Endothelial cell of umbilical vein (primary cell): ENCODE measurements around the gene TMEM87A. TPM values are rescaled to one million over a fixed set of nuclear protein-coding genes. Genes with fewer than 3 reads are reported as not detected.

Experiments
- BruUV-seq: library from RNA; stranded (reverse); fragments of 400-500 nt; replicated peaks from 2 replicates; lab custom pipeline; 2021; lab: Mats Ljungman, UMichigan
- CTCF ChIA-PET: fragments of 300-600, 350-600 bp; sonication (Branson Sonifier 250); formaldehyde crosslinking; loops from one replicate; lab custom pipeline; 2021; ENCODE audit warnings: antibody characterized with exemption, inconsistent platforms; lab: Charles Lee
- POLR2A ChIA-PET: fragments of 300-600, 350-600 bp; sonication (Branson Sonifier 250); formaldehyde crosslinking; loops from one replicate; lab custom pipeline; 2021; ENCODE audit warnings: antibody characterized with exemption, inconsistent platforms; lab: Charles Lee
- DNase-seq: peaks from one replicate; pipeline ENCODE4 v3.0.0-alpha.2; 2011; ENCODE audit warnings: low read depth, low spot score
- FAIRE-seq: peaks from 2 replicates; lab custom pipeline; 2011; peaks lifted over from hg19 to GRCh38; lab: Jason Lieb, UNC
- H2AFZ ChIP-seq: 2 replicates; pipeline ENCODE4 v1.6.0; 2012; ENCODE audit warnings: low read depth, low read length, control low read depth, inconsistent platforms
- H3K27ac ChIP-seq: 2 replicates; pipeline ENCODE4 v1.5.1; 2011; ENCODE audit warnings: low read depth, mild to moderate bottlenecking, control low read depth, low read length, moderate library complexity; ENCODE audit not compliant: insufficient read depth
- H3K27me3 ChIP-seq, 2 experiments: 2 replicates each; pipeline versions ENCODE4 v1.6.0 to v1.6.1; 2011; ENCODE audit warnings: low read length in 2 of 2, mixed read lengths in 1 of 2; ENCODE audit not compliant: control insufficient read depth in 2 of 2, insufficient read depth in 2 of 2
- H3K36me3 ChIP-seq, 2 experiments: 2 replicates in 1 of 2; 3 replicates in 1 of 2; pipeline ENCODE4 v1.5.1; 2011; ENCODE audit warnings: low read length in 2 of 2, mild to moderate bottlenecking in 1 of 2, moderate library complexity in 1 of 2; ENCODE audit not compliant: control insufficient read depth in 2 of 2, insufficient read depth in 2 of 2; ENCODE audit errors: extremely low read depth in 1 of 2
- H3K4me1 ChIP-seq: 3 replicates; pipeline ENCODE4 v1.5.1; 2011; ENCODE audit warnings: mild to moderate bottlenecking, low read length; ENCODE audit not compliant: control insufficient read depth, insufficient read depth; ENCODE audit errors: extremely low read depth
- H3K4me2 ChIP-seq: 2 replicates; pipeline ENCODE4 v1.6.1; 2011; ENCODE audit warnings: low read length, control low read depth, mixed read lengths; ENCODE audit not compliant: insufficient read depth
- H3K4me3 ChIP-seq, 3 experiments: fragments of 200-600 bp in 1 of 3; sonication (generic), shearing (Covaris generic) in 1 of 3; replicated peaks in 1 of 3; 2 replicates each; pipeline ENCODE4 v1.5.1; 2011 to 2016; ENCODE audit warnings: control low read depth in 3 of 3, low read length in 3 of 3, mild to moderate bottlenecking in 2 of 3, inconsistent platforms in 1 of 3, low read depth in 1 of 3, moderate library complexity in 1 of 3; ENCODE audit not compliant: insufficient read depth in 1 of 3
- H3K79me2 ChIP-seq: 2 replicates; pipeline ENCODE4 v1.6.0; 2012; ENCODE audit warnings: low read length, inconsistent platforms; ENCODE audit not compliant: control insufficient read depth, insufficient read depth
- H3K9ac ChIP-seq: replicated peaks from 2 replicates; pipeline ENCODE3; 2011; ENCODE audit warnings: low read length, control low read depth; ENCODE audit not compliant: insufficient read depth; ENCODE audit errors: extremely low read depth
- H3K9me1 ChIP-seq: replicated peaks from 3 replicates; pipeline ENCODE4 v1.6.0; 2011; ENCODE audit warnings: mild to moderate bottlenecking, low read length; ENCODE audit not compliant: control insufficient read depth, insufficient read depth; ENCODE audit errors: extremely low read depth
- H3K9me3 ChIP-seq: replicated peaks from 2 replicates; pipeline ENCODE4 v1.5.1; 2012; ENCODE audit warnings: low read length, inconsistent platforms; ENCODE audit not compliant: control insufficient read depth, insufficient read depth
- H4K20me1 ChIP-seq: replicated peaks from 2 replicates; pipeline ENCODE3; 2011; ENCODE audit warnings: mild to moderate bottlenecking, low read length; ENCODE audit not compliant: control insufficient read depth, insufficient read depth; ENCODE audit errors: extremely low read depth
- CTCF ChIP-seq, 2 donors: IDR thresholded peaks; 1 replicate in 1 of 2; 2 replicates in 1 of 2; pipeline ENCODE4 v1.5.1; 2011; ENCODE audit warnings: low read length in 2 of 2, mild to moderate bottlenecking in 2 of 2, moderate library complexity in 2 of 2, control low read depth in 1 of 2, inconsistent platforms in 1 of 2, low read depth in 1 of 2; ENCODE audit not compliant: insufficient read depth in 1 of 2; ENCODE audit errors: extremely low read depth in 1 of 2
- EZH2 ChIP-seq: IDR thresholded peaks from 2 replicates; pipeline ENCODE4 v1.6.1; 2012; ENCODE audit warnings: borderline replicate concordance, low read depth, mild to moderate bottlenecking, moderate library complexity, low read length, inconsistent platforms; ENCODE audit not compliant: severe bottlenecking
- FOS ChIP-seq: IDR thresholded peaks from 2 replicates; pipeline ENCODE4 v1.6.1; 2011; ENCODE audit warnings: mild to moderate bottlenecking, low read length, moderate library complexity, borderline replicate concordance; ENCODE audit not compliant: insufficient read depth
- GATA2 ChIP-seq: IDR thresholded peaks from 2 replicates; pipeline ENCODE4 v1.7.0; 2011; ENCODE audit warnings: low read depth, mild to moderate bottlenecking, moderate library complexity, mixed read lengths, low read length; ENCODE audit not compliant: insufficient read length, insufficient read depth
- JUN ChIP-seq: IDR thresholded peaks from 2 replicates; pipeline ENCODE4 v1.6.1; 2011; ENCODE audit warnings: borderline replicate concordance, low read depth; ENCODE audit not compliant: insufficient read length, insufficient read depth
- MYC ChIP-seq: IDR thresholded peaks from one replicate; pipeline ENCODE4 v1.6.1; 2011; ENCODE audit warnings: mild to moderate bottlenecking, low read depth, low read length
- POLR2A ChIP-seq: IDR thresholded peaks from 2 replicates; pipeline ENCODE4 v1.6.1; 2012; ENCODE audit warnings: low read depth, mild to moderate bottlenecking, control low read depth, low read length
- POLR2AphosphoS5 ChIP-seq: IDR thresholded peaks from 2 replicates; pipeline ENCODE4 v1.6.1; 2012; ENCODE audit warnings: low read depth, mild to moderate bottlenecking, control low read depth, low read length, moderate library complexity; ENCODE audit not compliant: insufficient read depth
- dilution Hi-C: fragments of 300-500 bp; cut with MboI; formaldehyde crosslinking; loops from one replicate; pipeline ENCODE4 v1.15.0; 2019; ENCODE audit warnings: low sequenced_read_pairs; ENCODE audit not compliant: extremely low pct_ligation_motif_present
- intact Hi-C: fragments of 100-400 bp; cut with micrococcal nuclease; formaldehyde crosslinking; loops from one replicate; pipeline ENCODE4 v1.10.0; 2022
- polyA plus RNA-seq, 4 experiments: library from polyadenylated mRNA; depleted of rRNA in 3 of 4; stranded (reverse) in 3 of 4; unstranded in 1 of 4; fragments of >200 nt; gene quantifications; 2 replicates each; pipeline versions ENCODE4 v1.2.1 to v1.2.3, GENCODE V29; 2011 to 2012; ENCODE audit warnings: missing spikeins in 1 of 4
- total RNA-seq: library from RNA; stranded (reverse); gene quantifications from 2 replicates; pipeline ENCODE4 v1.2.3, GENCODE V29; 2021
- TF ChIP-seq, protein P1 (sequence below): IDR thresholded peaks from 2 replicates; pipeline ENCODE4 v1.6.1; 2011; ENCODE audit not compliant: insufficient read depth, insufficient read length

TMEM87A gene
- total and polyA plus RNA-seq, 2 donors (not counting 3 experiments of a cell fraction or from before 2014, with no cell fraction given), result 22.3 to 41.1 TPM

GRCh38 chr15:42203891-42204290 is 69.3 kb downstream of the TMEM87A start:
- ChIA-PET POLR2A (interaction anchor here (0.5 kb wide), 1 partner anchor 10 kb away, joined by 3 read pairs; no protein-coding TSS in a partner anchor), CTCF (no interaction called here)
- TF ChIP-seq GATA2 (no peak), FOS (no peak), JUN (no peak), EZH2 (no peak), MYC (no peak), POLR2AphosphoS5 (no peak)
- TF ChIP-seq, protein P1, sequence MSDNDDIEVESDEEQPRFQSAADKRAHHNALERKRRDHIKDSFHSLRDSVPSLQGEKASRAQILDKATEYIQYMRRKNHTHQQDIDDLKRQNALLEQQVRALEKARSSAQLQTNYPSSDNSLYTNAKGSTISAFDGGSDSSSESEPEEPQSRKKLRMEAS, result no peak
- Histone ChIP-seq H3K4me2 (no peak overlapping the region), H3K9me3 (no peaks in the 10 kb centered on the region), H2AFZ (no peak overlapping the region), H3K27me3 (no peaks in the 10 kb centered on the region), H3K36me3 (peaks cover 2 to 6% of the 10 kb centered on the region in 2 experiments), H4K20me1 (no peaks in the 10 kb centered on the region), H3K27ac (no peak overlapping the region), H3K9me1 (no peaks in the 10 kb centered on the region), H3K4me1 (peaks cover 10% of the 10 kb centered on the region), H3K4me3 (no peak overlapping the region), H3K9ac (no peak overlapping the region), H3K79me2 (peaks cover 22% of the 10 kb centered on the region)
- FAIRE-seq, result no peak
- no peak for DNase-seq
- intact Hi-C loops (no loop called here), dilution Hi-C loops (no loop called here)
- no TSS peak for BruUV-seq

DNA sequence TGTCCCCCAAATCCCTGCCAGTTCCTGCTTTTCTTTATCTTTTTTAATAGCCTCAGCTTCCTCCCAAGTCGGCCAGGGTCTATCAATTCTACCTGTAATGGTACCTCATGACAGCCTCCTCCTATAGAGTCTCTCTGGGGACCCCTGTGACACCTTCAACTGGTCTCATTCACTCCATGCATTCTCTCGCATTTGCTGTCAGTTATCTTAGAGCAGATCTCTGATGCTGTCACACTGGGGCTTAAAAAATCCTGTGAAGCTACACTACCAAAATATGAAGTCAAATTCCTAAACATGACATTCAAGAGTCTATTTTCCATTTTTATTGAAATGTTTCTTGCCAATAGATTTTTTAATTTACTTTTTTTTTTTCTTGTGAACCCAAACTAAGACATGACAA is 70.6 kb downstream of the TMEM87A start:
- Histone ChIP-seq H3K79me2 (peaks cover 19% of the 10 kb centered on the region), H3K9ac (no peak overlapping the region), H3K36me3 (peaks cover 3 to 6% of the 10 kb centered on the region in 2 experiments), H3K9me3 (no peaks in the 10 kb centered on the region), H3K9me1 (no peaks in the 10 kb centered on the region), H3K4me3 (no peak overlapping the region), H4K20me1 (no peaks in the 10 kb centered on the region), H3K27me3 (no peaks in the 10 kb centered on the region), H3K27ac (no peak overlapping the region), H2AFZ (no peak overlapping the region), H3K4me2 (no peak overlapping the region), H3K4me1 (peaks cover 7% of the 10 kb centered on the region)
- FAIRE-seq (no peak), DNase-seq (no peak)
- dilution Hi-C loops, result no loop called here
- no TSS peak for BruUV-seq
- ChIA-PET POLR2A (no interaction called here), CTCF (no interaction called here)
- intact Hi-C loops, result no loop called here
- TF ChIP-seq GATA2, result no peak
- TF ChIP-seq MYC, result no peak
- TF ChIP-seq, protein P1, result no peak
- no peak for TF ChIP-seq EZH2
- TF ChIP-seq CTCF (IDR thresholded peaks at IDR 0.05; ENCODE audit: extremely low read depth in 1 of 2, insufficient read depth in 1 of 2, low read depth in 1 of 2, low read length in 2 of 2), result no peak
- TF ChIP-seq POLR2A, result no peak
- no peak for TF ChIP-seq POLR2AphosphoS5
- no peak for TF ChIP-seq JUN
- no peak for TF ChIP-seq FOS
